Activated CD4-positive, alpha-beta T cell treated with anti-CD3 and anti-CD28 coated beads, Interleukin-2, amount 50 U/mL, for 48 hours (primary cell): ENCODE results near the gene DICER1.
"Not testable (repeated sequence)": the region's sequence is repeated elsewhere in the genome, so short reads cannot be mapped to it uniquely, and the experiment has no call there.

Experiments
- DNase-seq, 2 experiments: peaks; one replicate each; pipeline ENCODE4 v3.0.0-alpha.2; 2020

The DICER1 gene

GRCh38 chr14:95146079-95146771 is 11.1 kb downstream of the DICER1 start:
- DNase-seq = no peak

DNA sequence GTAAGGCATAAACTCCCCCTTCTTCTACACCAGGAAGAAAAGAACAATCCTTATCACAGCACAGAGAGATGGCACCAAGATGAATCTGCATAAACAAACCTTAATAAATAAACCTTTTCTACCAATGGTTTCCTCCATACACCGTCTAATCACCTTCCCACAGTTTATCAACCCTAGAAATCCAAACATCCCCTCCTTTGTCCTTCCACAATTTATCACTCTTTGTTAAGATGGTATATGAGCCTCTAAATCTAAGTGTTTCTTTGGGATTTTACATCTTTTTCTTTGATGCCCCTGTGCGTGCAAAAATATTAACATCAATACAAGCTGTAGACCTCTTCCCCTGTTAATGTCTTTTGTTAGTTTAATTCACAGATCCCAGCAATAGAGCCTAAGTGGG is 12.5 kb downstream of the DICER1 start:
- no peak for DNase-seq

- no peak for DNase-seq
Observed at GRCh38 chr14:95143808-95144620, 13.3 kb downstream of the DICER1 start.

DNA sequence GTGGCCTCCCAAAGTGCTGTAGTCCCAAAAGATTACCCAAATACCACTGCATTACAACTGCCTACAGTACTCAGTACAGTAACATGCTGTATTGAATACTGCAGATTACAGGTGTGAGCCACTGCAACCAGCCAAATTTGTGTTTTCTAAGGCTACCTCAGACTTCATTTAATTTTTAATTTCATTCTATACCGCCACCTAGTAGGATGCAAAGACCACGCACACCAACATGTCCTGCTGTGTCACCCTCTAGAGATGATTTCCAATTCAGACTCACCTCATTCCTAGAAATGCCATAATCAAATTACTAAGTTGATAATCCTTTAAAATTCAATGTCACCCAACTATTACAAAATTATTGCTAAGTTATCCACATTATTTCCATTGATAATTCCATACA is 15.1 kb downstream of the DICER1 start:
- DNase-seq = no peak

DNA sequence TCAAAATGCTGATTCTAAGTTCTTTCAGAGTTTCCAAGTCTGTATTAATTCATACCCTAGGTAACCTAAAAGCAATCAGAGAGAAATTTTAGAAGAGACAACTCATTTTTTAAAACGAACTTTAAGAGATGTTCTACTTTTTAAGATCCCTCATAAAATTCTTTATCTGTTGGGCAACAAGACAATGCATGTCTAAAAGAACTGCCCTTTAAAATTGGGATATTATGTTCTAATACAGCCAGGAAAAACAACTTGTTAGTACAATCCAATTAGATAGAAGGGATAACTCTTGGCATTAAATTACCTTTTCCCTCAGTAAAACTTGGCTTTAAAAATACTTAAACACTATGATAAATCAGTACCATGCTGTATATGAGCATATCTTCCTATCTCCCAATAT is 15.6 kb downstream of the DICER1 start:
- no peak for DNase-seq

GRCh38 chr14:95140060-95140858 is 17.1 kb downstream of the DICER1 start:
- no peak for DNase-seq

DNA sequence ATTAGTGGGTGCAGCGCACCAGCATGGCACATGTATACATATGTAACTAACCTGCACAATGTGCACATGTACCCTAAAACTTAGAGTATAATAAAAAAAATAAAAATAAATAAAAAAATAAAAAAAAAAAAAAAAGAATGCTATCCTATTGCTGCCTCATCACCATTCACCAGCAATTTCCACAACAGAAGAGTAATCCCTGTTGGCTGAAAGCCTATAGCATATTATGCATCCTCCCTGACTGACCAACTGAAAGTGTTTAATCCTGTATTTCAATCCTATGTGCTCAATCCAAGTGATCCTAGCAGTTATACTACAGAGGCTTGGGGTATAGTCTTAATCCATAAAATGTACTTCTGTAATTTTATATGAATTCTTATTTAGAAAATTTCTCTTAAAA is 18.5 kb downstream of the DICER1 start:
- DNase-seq = no peak

DNA sequence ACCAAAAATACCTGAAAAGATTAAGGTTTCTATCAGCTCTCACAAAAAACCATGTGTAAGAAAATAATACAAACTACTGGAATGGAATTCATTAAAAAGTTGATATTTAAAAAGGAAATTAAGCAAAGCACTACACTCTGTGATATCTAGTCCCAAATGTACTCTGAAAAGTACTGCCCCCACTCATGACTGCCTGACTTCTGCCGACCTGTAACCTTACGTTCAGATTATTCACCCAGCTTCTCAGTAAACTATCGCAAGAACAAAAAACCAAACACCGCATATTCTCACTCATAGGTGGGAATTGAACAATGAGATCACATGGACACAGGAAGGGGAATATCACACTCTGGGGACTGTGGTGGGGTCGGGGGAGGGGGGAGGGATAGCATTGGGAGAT is 18.9 kb downstream of the DICER1 start:
- not testable (repeated sequence) for DNase-seq

DNA sequence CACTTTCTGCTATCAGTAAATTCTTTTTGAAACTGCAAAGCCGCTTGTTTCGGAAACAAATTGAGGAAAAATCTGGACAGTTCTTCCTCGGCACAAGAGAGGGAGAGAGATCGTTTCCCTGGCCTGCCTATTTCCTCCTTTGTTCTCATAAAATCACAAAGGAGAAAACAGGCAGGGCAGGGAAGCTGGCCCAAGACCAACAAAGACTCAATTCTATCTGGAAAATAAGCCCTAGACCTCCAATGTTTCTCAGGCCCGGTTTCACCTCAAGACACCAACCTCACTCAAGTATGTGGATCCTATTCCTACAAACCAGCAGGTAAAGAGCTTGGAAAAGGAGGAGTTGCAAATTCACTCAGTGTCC is 19.5 kb downstream of the DICER1 start:
- no peak for DNase-seq

GRCh38 chr14:95137164-95137803 is 20.0 kb downstream of the DICER1 start:
- DNase-seq = no peak

DNA sequence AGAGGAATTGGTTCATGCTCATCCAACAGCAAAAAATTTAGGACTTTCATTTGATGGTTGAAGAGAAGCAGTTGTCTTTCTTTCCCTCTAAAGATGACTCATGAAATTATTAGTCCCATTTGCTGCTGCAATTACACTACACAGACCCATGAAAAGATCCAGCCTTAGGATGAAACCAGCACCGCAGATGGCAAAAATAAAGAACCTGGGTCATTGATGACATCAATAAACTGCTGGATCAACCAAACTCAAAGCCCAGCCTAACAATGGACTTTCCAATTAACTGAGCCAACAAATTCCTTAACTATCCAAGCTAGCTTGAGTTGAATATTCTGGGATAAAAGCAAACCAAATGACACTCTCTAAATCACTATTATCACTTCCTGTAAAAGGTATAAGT is 20.7 kb downstream of the DICER1 start:
- DNase-seq = no peak

DNA sequence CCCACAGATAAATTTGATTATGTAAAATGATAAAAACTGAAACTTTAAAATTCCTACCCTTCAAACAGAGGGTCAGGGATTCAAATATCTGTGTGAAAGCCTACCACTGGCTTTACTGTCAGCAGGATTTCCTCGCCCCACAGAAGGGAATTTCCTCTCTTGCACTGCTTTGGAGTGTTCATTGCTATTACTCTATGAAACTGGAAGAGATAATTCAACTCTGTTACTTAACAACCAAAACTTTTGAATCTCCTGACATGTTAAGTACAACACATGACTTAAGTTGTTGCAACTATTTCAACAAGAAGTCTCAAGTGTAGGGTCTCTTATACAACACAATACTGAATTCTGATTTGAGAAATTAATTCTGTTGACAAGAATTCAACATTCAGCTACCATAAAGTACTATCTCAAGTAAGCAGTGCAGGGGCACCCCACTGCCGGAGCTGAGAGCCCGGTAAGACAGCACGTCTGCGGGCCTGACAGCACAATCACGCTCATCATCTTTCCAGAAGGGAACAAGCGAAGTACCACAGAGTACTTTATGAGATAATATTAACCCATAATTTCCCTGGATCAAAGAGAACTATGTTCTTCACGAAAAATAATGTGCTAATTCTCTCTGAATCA is 22.9 kb downstream of the DICER1 start:
- DNase-seq = no peak

GRCh38 chr14:95133282-95133681 is 24.0 kb downstream of the DICER1 start:
- DNase-seq = no peak

GRCh38 chr14:95132760-95133159 is 24.6 kb downstream of the DICER1 start:
- no peak for DNase-seq

- DNase-seq = no peak
Observed at GRCh38 chr14:95130549-95130948, 26.8 kb downstream of the DICER1 start.

DNA sequence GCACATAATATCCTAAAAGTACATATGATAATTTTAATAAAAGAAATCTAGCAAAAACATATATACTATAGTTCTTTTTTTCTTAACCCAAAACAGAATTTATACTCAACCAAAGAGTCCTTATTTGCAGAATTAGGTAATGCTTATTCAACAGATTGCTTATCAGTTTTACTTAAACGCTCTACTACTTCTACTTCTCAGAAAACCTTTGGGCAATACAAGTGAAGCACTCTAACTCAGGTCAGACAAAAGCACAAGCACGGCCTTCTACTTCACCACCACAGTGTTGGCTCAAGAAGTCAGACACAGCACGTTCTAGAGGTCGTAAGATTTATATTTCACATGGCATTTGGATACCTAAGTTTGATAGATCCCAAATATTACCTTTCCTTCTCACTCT is 29.2 kb downstream of the DICER1 start:
- no peak for DNase-seq

DNA sequence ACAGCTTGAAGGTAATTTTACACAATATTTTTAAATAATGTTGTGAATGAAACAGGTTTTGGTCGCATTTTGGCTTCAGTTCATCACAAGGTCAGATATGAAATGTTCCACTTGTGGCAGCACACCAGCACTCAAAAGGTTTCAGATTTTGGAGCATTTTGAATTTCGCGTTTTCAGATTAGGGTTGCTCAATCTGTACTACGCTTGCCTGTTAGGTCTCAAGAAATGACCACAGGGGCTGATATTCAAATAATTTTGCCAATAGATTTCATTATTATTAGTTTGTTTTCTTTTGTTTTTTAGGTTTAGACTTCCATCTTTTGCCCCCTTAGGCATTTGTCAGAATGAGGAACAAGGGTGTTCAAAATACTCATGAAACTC is 29.8 kb downstream of the DICER1 start:
- no peak for DNase-seq

DNA sequence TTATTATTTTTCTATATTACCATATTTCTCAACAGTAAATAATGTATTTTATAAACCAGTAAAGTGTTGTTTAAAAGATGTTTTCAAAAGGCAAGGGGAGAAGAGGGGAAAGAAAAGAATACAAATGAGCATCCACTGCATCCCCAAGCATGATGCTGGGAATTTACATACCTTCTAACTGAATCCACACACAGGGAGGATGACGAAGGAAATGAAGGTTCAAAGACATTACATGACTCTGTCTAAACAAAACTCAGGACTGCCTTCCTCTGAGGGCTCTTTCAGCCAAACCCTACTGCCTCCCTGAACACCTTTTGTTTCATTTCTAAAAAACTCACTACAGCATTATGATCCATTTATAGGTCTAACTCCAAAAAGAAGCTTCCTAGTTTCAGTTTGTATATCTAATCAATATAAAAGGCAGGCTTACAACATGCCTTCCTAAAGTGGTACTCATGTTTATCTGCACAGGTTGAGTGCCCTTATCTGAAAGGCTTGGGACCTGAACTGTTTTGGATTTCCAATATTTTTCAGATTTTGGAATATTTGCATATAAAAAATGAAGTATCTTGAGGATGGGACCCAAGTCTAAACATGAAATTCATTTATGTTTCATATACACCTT is 30.3 kb downstream of the DICER1 start:
- no peak for DNase-seq

- no peak for DNase-seq
Observed at GRCh38 chr14:95125915-95126314, 31.4 kb downstream of the DICER1 start.

- no peak for DNase-seq
Observed at GRCh38 chr14:95125221-95125620, 32.1 kb downstream of the DICER1 start.

GRCh38 chr14:95123891-95124579 is 33.3 kb downstream of the DICER1 start:
- DNase-seq = no peak

GRCh38 chr14:95122621-95122945 is 34.7 kb downstream of the DICER1 start:
- DNase-seq = no peak
